Endothelial cell of umbilical vein (primary cell): ENCODE measurements around the gene GADD45A. TPM values are rescaled to one million over a fixed set of nuclear protein-coding genes. Genes with fewer than 3 reads are reported as not detected.

Experiments used
- BruUV-seq: library from RNA; stranded (reverse); fragments of 400-500 nt; replicated peaks from 2 replicates; lab custom pipeline; 2021; lab: Mats Ljungman, UMichigan
- CTCF ChIA-PET: fragments of 300-600, 350-600 bp; sonication (Branson Sonifier 250); formaldehyde crosslinking; loops from one replicate; lab custom pipeline; 2021; ENCODE audit warnings: antibody characterized with exemption, inconsistent platforms; lab: Charles Lee
- POLR2A ChIA-PET: fragments of 300-600, 350-600 bp; sonication (Branson Sonifier 250); formaldehyde crosslinking; loops from one replicate; lab custom pipeline; 2021; ENCODE audit warnings: antibody characterized with exemption, inconsistent platforms; lab: Charles Lee
- DNase-seq: peaks from one replicate; pipeline ENCODE4 v3.0.0-alpha.2; 2011; ENCODE audit warnings: low read depth, low spot score
- FAIRE-seq: peaks from 2 replicates; lab custom pipeline; 2011; peaks lifted over from hg19 to GRCh38; lab: Jason Lieb, UNC
- H2AFZ ChIP-seq: 2 replicates; pipeline ENCODE4 v1.6.0; 2012; ENCODE audit warnings: low read depth, low read length, control low read depth, inconsistent platforms
- H3K27ac ChIP-seq: 2 replicates; pipeline ENCODE4 v1.5.1; 2011; ENCODE audit warnings: low read depth, mild to moderate bottlenecking, control low read depth, low read length, moderate library complexity; ENCODE audit not compliant: insufficient read depth
- H3K27me3 ChIP-seq, 2 experiments: 2 replicates each; pipeline versions ENCODE4 v1.6.0 to v1.6.1; 2011; ENCODE audit warnings: low read length in 2 of 2, mixed read lengths in 1 of 2; ENCODE audit not compliant: control insufficient read depth in 2 of 2, insufficient read depth in 2 of 2
- H3K36me3 ChIP-seq, 2 experiments: 2 replicates in 1 of 2; 3 replicates in 1 of 2; pipeline ENCODE4 v1.5.1; 2011; ENCODE audit warnings: low read length in 2 of 2, mild to moderate bottlenecking in 1 of 2, moderate library complexity in 1 of 2; ENCODE audit not compliant: control insufficient read depth in 2 of 2, insufficient read depth in 2 of 2; ENCODE audit errors: extremely low read depth in 1 of 2
- H3K4me1 ChIP-seq: 3 replicates; pipeline ENCODE4 v1.5.1; 2011; ENCODE audit warnings: mild to moderate bottlenecking, low read length; ENCODE audit not compliant: control insufficient read depth, insufficient read depth; ENCODE audit errors: extremely low read depth
- H3K4me2 ChIP-seq: 2 replicates; pipeline ENCODE4 v1.6.1; 2011; ENCODE audit warnings: low read length, control low read depth, mixed read lengths; ENCODE audit not compliant: insufficient read depth
- H3K4me3 ChIP-seq, 3 experiments: fragments of 200-600 bp in 1 of 3; sonication (generic), shearing (Covaris generic) in 1 of 3; replicated peaks in 1 of 3; 2 replicates each; pipeline ENCODE4 v1.5.1; 2011 to 2016; ENCODE audit warnings: control low read depth in 3 of 3, low read length in 3 of 3, mild to moderate bottlenecking in 2 of 3, inconsistent platforms in 1 of 3, low read depth in 1 of 3, moderate library complexity in 1 of 3; ENCODE audit not compliant: insufficient read depth in 1 of 3
- H3K79me2 ChIP-seq: 2 replicates; pipeline ENCODE4 v1.6.0; 2012; ENCODE audit warnings: low read length, inconsistent platforms; ENCODE audit not compliant: control insufficient read depth, insufficient read depth
- H3K9ac ChIP-seq: replicated peaks from 2 replicates; pipeline ENCODE3; 2011; ENCODE audit warnings: low read length, control low read depth; ENCODE audit not compliant: insufficient read depth; ENCODE audit errors: extremely low read depth
- H3K9me1 ChIP-seq: replicated peaks from 3 replicates; pipeline ENCODE4 v1.6.0; 2011; ENCODE audit warnings: mild to moderate bottlenecking, low read length; ENCODE audit not compliant: control insufficient read depth, insufficient read depth; ENCODE audit errors: extremely low read depth
- H3K9me3 ChIP-seq: replicated peaks from 2 replicates; pipeline ENCODE4 v1.5.1; 2012; ENCODE audit warnings: low read length, inconsistent platforms; ENCODE audit not compliant: control insufficient read depth, insufficient read depth
- H4K20me1 ChIP-seq: replicated peaks from 2 replicates; pipeline ENCODE3; 2011; ENCODE audit warnings: mild to moderate bottlenecking, low read length; ENCODE audit not compliant: control insufficient read depth, insufficient read depth; ENCODE audit errors: extremely low read depth
- CTCF ChIP-seq, 2 donors: IDR thresholded peaks; 1 replicate in 1 of 2; 2 replicates in 1 of 2; pipeline ENCODE4 v1.5.1; 2011; ENCODE audit warnings: low read length in 2 of 2, mild to moderate bottlenecking in 2 of 2, moderate library complexity in 2 of 2, control low read depth in 1 of 2, inconsistent platforms in 1 of 2, low read depth in 1 of 2; ENCODE audit not compliant: insufficient read depth in 1 of 2; ENCODE audit errors: extremely low read depth in 1 of 2
- EZH2 ChIP-seq: IDR thresholded peaks from 2 replicates; pipeline ENCODE4 v1.6.1; 2012; ENCODE audit warnings: borderline replicate concordance, low read depth, mild to moderate bottlenecking, moderate library complexity, low read length, inconsistent platforms; ENCODE audit not compliant: severe bottlenecking
- FOS ChIP-seq: IDR thresholded peaks from 2 replicates; pipeline ENCODE4 v1.6.1; 2011; ENCODE audit warnings: mild to moderate bottlenecking, low read length, moderate library complexity, borderline replicate concordance; ENCODE audit not compliant: insufficient read depth
- GATA2 ChIP-seq: IDR thresholded peaks from 2 replicates; pipeline ENCODE4 v1.7.0; 2011; ENCODE audit warnings: low read depth, mild to moderate bottlenecking, moderate library complexity, mixed read lengths, low read length; ENCODE audit not compliant: insufficient read length, insufficient read depth
- JUN ChIP-seq: IDR thresholded peaks from 2 replicates; pipeline ENCODE4 v1.6.1; 2011; ENCODE audit warnings: borderline replicate concordance, low read depth; ENCODE audit not compliant: insufficient read length, insufficient read depth
- MAX ChIP-seq: IDR thresholded peaks from 2 replicates; pipeline ENCODE4 v1.6.1; 2011; ENCODE audit not compliant: insufficient read depth, insufficient read length
- MYC ChIP-seq: IDR thresholded peaks from one replicate; pipeline ENCODE4 v1.6.1; 2011; ENCODE audit warnings: mild to moderate bottlenecking, low read depth, low read length
- POLR2A ChIP-seq: IDR thresholded peaks from 2 replicates; pipeline ENCODE4 v1.6.1; 2012; ENCODE audit warnings: low read depth, mild to moderate bottlenecking, control low read depth, low read length
- POLR2AphosphoS5 ChIP-seq: IDR thresholded peaks from 2 replicates; pipeline ENCODE4 v1.6.1; 2012; ENCODE audit warnings: low read depth, mild to moderate bottlenecking, control low read depth, low read length, moderate library complexity; ENCODE audit not compliant: insufficient read depth
- dilution Hi-C: fragments of 300-500 bp; cut with MboI; formaldehyde crosslinking; loops from one replicate; pipeline ENCODE4 v1.15.0; 2019; ENCODE audit warnings: low sequenced_read_pairs; ENCODE audit not compliant: extremely low pct_ligation_motif_present
- intact Hi-C: fragments of 100-400 bp; cut with micrococcal nuclease; formaldehyde crosslinking; loops from one replicate; pipeline ENCODE4 v1.10.0; 2022
- polyA plus RNA-seq, 4 experiments: library from polyadenylated mRNA; depleted of rRNA in 3 of 4; stranded (reverse) in 3 of 4; unstranded in 1 of 4; fragments of >200 nt; gene quantifications; 2 replicates each; pipeline versions ENCODE4 v1.2.1 to v1.2.3, GENCODE V29; 2011 to 2012; ENCODE audit warnings: missing spikeins in 1 of 4
- total RNA-seq: library from RNA; stranded (reverse); gene quantifications from 2 replicates; pipeline ENCODE4 v1.2.3, GENCODE V29; 2021

The GADD45A gene
- total and polyA plus RNA-seq, 2 donors (not counting 3 experiments of a cell fraction or from before 2014, with no cell fraction given): 77.4 to 87.6 TPM

GRCh38 chr1:67683766-67684525, 1.1 kb upstream of the GADD45A start:
- intact Hi-C loops (loop anchor here (2.0 kb wide), 1 partner anchor 149 kb away; the partner anchor contains the start of gene GNG12), dilution Hi-C loops (no loop called here)
- DNase-seq (peak; percentile 69), FAIRE-seq (no peak)
- H3K27ac ChIP-seq: peak overlapping the region; percentile 70
- no peaks in the 10 kb centered on the region for H3K27me3 ChIP-seq
- no peaks in the 10 kb centered on the region for H3K9me3 ChIP-seq
- H3K4me3 ChIP-seq: peak overlapping the region in 1 of 3 experiments; percentile 47
- H3K4me1 ChIP-seq: peaks cover 41% of the 10 kb centered on the region
- ChIA-PET POLR2A (interaction anchor here (1.2 to 2.9 kb wide), 8 partner anchors 9 to 122 kb away, joined by 3 to 22 read pairs (median 10); no protein-coding TSS in a partner anchor), CTCF (interaction anchor here (0.8 to 7.7 kb wide), 18 partner anchors 9 to 166 kb away, joined by 3 to 87 read pairs (median 6); no protein-coding TSS in a partner anchor)
- no peaks in the 10 kb centered on the region for H3K9me1 ChIP-seq
- TF ChIP-seq MAX: no peak
- TF ChIP-seq GATA2: no peak
- no peak for TF ChIP-seq MYC
- TF ChIP-seq JUN: peak; percentile 12
- TF ChIP-seq EZH2: no peak
- TF ChIP-seq POLR2A: no peak
- TF ChIP-seq FOS: peak; percentile 37
- TF ChIP-seq CTCF (IDR thresholded peaks at IDR 0.05; ENCODE audit: extremely low read depth in 1 of 2, insufficient read depth in 1 of 2, low read depth in 1 of 2, low read length in 2 of 2): no peak
- TF ChIP-seq POLR2AphosphoS5: no peak
- H3K36me3 ChIP-seq: peaks cover 0 to 8% of the 10 kb centered on the region in 2 experiments
- BruUV-seq: no TSS peak
- peak overlapping the region; percentile 63 for H3K9ac ChIP-seq
- peak overlapping the region; percentile 80 for H3K4me2 ChIP-seq
- H4K20me1 ChIP-seq: no peaks in the 10 kb centered on the region
- peak overlapping the region; percentile 52 for H2AFZ ChIP-seq
- peaks cover 18% of the 10 kb centered on the region for H3K79me2 ChIP-seq
